Stimulated activated CD8-positive, alpha-beta memory T cell treated with anti-CD3 and anti-CD28 coated beads, Interleukin-4, amount 100 ng/mL, for 4 hours (primary cell): Measurements from ENCODE around the gene DGKD.

ENCODE experiments used
- DNase-seq, 2 donors: peaks; one replicate each; pipeline ENCODE4 v3.0.0-alpha.2; 2020; ENCODE audit warnings: low read depth in 2 of 2, low spot score in 1 of 2

The DGKD gene

DNA sequence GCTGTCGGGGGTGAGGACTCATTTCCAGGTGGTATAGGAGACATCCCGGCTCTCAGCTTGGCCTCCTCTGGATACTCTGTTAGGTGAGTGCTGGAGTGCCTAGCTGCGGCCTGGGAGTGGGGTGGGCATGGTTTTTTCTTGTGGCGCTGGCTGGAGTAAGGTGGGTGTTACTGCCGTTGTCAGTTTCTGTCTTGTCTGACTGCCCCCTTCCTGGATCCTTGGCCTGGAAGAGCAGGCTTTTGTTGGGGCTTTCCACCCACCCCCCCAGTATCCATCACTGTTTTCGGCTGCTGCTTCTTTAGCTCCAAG, 69.2 kb downstream of the DGKD start:
- DNase-seq: no peak

DNA sequence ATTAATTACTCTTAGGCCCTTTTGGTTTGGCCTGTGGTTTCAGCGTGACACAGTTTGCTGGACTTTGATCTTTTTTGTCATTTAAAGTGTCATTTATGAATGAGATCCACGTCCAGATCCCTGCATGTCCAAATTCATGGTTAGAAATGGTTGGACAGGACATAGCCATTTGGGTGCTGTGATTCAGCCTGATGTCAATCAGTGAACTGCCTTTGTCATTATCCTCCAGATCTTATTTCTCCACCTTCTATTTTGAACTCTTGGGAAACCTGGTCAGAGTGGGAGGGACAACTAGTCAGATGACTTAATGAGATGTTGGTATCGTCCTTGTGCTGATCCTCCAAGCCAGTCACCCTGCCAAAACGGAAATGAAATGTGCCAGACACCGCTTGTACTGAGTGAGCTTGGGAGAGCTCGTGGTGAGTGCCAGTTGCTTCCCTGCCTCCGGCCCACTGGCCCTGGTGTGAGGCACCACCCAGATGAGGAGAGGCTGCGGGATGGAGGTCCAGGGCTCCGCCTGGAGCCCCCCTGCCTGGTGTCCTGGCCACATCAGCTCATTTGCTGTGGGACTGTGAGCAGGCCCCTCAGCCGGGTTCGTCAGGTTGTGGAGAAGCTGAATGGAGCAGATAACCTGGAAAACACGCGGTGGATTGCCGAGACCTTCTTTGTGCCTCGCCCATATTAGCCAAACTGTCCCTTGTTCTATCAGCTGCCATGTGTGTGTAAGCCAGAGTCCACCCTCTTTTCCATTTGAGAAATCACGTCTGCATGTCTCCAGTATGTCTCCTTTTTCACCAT, 70.1 kb downstream of the DGKD start:
- no peak for DNase-seq

- peak; percentile 31 to 53 for DNase-seq
These were observed 72.5 kb downstream of the DGKD start for GRCh38 chr2:233426619-233427342.

- no peak for DNase-seq
These were observed 73.7 kb downstream of the DGKD start for GRCh38 chr2:233428008-233428407.

- DNase-seq: no peak
These were observed 74.1 kb downstream of the DGKD start for GRCh38 chr2:233428438-233428837.

- no peak for DNase-seq
These were observed 75.0 kb downstream of the DGKD start for GRCh38 chr2:233429175-233429897.

- no peak for DNase-seq
These were observed 75.8 kb downstream of the DGKD start for GRCh38 chr2:233430081-233430480.

DNA sequence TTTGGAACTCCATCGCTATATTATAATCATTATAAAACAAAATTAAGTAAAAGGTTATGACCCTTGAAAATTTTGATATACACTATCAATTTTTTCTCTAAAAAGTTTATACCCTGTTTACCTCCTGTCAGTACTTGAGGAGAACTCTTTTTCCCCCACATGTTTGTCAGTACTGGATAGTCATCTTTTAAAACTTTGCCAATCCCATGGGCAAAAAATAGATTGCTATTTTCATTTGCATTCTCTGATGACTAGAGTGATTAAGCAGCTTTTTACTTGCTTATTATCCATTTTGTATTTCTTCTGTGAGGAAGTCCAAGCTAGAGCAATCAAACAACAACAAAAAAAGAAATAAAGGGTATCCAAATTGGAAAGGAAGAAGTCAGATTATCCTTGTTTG, 76.4 kb downstream of the DGKD start:
- DNase-seq: no peak

DNA sequence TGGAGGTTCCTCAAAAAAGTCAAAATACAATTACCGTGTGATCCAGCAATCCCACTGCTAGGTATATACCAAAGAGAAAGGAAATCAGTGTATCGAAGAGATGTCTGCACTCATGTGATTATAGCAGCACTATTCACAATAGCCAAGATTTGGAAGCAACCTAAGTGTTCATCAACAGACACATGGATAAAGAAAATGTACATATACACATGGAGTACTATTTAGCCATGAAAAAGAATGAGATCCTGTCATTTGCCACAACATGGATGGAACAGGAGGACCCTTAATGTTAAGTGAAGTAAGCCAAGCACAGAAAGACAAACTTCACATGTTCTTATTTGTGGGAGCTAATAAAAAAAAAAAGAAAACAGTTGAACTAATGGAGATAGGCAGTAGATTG, 78.7 kb downstream of the DGKD start:
- no peak for DNase-seq

GRCh38 chr2:233433794-233434193, 79.5 kb downstream of the DGKD start:
- no peak for DNase-seq

DNA sequence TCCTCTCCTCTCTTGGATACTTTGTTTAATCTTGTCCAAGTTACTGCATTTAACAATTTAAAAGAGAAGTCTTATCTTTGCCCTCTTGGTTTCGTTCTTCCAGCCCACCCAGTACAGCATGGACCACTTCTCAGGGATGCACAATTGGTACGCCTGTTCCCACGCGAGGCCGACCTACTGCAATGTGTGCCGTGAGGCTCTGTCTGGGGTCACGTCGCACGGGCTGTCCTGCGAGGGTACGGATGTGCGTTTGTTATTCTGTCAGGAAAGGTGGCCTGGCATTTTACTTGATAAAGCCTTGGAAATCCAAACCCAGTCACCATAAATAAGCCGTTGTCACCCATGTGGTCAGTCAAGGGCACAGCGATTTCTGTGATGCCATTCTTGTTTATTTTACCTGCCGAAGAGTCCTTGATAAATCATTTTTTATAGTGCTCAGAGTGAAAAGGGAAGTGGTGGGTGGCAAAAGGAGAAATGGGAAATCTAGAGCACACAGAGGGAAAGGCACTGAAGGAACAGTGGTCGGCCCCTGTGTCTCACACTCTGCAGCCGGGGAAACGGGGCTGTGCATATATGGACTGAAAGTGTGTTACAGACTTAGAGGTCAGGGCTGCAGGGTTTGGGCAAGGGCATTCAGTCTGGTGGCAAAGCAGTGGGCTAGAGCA, 80.5 kb downstream of the DGKD start:
- DNase-seq: no peak

- DNase-seq: no peak
These were observed 81.3 kb downstream of the DGKD start for GRCh38 chr2:233435436-233436190.

DNA sequence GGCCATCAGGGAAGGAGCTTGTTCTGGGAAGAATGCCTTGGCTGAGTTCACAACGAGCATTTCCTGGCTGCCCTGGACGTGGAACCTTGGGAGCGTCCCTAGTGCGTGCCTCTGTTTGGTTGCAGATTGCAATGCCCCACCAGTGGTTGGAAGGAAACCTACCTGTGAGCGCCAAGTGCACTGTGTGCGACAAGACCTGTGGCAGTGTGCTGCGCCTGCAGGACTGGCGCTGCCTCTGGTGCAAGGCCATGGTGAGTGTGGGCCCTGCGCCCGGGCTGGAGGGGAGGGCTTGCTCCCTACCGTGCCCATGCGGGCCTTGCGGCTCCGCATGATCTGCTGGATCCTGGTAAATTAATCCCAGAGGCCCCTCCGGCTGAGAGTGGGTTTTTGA, 81.9 kb downstream of the DGKD start:
- no peak for DNase-seq

GRCh38 chr2:233436691-233437438, 82.6 kb downstream of the DGKD start:
- DNase-seq: no peak

GRCh38 chr2:233437439-233437955, 83.2 kb downstream of the DGKD start:
- no peak for DNase-seq

GRCh38 chr2:233438573-233439147, 84.4 kb downstream of the DGKD start:
- no peak for DNase-seq

DNA sequence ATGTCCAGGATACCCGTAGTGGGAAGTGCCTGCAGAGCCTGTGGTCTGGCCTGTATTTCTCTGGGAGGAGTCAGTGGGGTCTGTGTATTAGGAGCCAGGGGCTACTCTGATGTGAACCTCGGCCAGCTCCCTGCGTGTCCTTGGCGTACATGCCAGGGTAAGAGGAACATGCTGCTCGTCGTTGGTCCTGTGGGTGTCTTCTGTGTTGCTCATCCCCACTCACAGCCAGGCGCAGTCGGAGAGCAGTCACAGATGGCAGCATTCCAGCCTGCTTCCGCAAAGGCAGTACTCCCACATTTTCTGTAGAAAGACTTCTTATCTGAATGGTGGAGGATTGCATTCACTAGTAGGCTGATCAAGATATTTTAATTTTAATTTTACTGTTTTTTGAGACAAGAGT, 84.9 kb downstream of the DGKD start:
- no peak for DNase-seq

GRCh38 chr2:233440314-233440713, 86.0 kb downstream of the DGKD start:
- no peak for DNase-seq

GRCh38 chr2:233440714-233441113, 86.4 kb downstream of the DGKD start:
- DNase-seq: no peak
